Breast epithelium (tissue), 4 donors: ENCODE measurements around the gene BEND2. TPM values are rescaled to one million over a fixed set of nuclear protein-coding genes. Genes with fewer than 3 reads are reported as not detected.

Experiments
- DNase-seq, 2 donors: peaks; one replicate each; pipeline ENCODE4 v3.0.0-alpha.2; 2019; ENCODE audit warnings: low spot score in 2 of 2
- H3K27ac ChIP-seq, 2 donors: fragments of 200-600 bp; sonication (generic) in 1 of 2; one replicate each; pipeline ENCODE4 v1.5.1; 2016 to 2019; ENCODE audit warnings: mild to moderate bottlenecking in 1 of 2
- H3K27me3 ChIP-seq, 2 donors: fragments of 200-600 bp; sonication (generic) in 1 of 2; one replicate each; pipeline versions ENCODE4 v1.5.1 to v1.6.0; 2017 to 2019; ENCODE audit warnings: control low read depth in 1 of 2, mild to moderate bottlenecking in 1 of 2
- H3K36me3 ChIP-seq: fragments of 200-600 bp; one replicate; pipeline ENCODE4 v1.5.1; 2019
- H3K4me1 ChIP-seq, 2 donors: fragments of 200-600 bp; sonication (generic); one replicate each; pipeline ENCODE4 v1.5.1; 2016 to 2019; ENCODE audit warnings: control low read depth in 1 of 2
- H3K4me3 ChIP-seq, 3 donors: fragments of 200-600 bp; sonication (generic); 1 replicate in 2 of 3; 2 replicates in 1 of 3; pipeline ENCODE4 v1.5.1; 2016 to 2019; ENCODE audit warnings: mild to moderate bottlenecking in 3 of 3, moderate library complexity in 2 of 3
- H3K9me3 ChIP-seq, 2 donors: fragments of 200-600 bp; sonication (generic) in 1 of 2; one replicate each; pipeline ENCODE4 v1.5.1; 2016 to 2019; ENCODE audit warnings: control low read depth in 1 of 2
- POLR2A ChIP-seq: fragments of 450-650 bp; IDR thresholded peaks from one replicate; pipeline ENCODE4 v1.6.1; 2016; ENCODE audit warnings: antibody characterized with exemption, mild to moderate bottlenecking, moderate library complexity
- POLR2AphosphoS5 ChIP-seq, 3 donors: sonication (generic); formaldehyde crosslinking; IDR thresholded peaks; one replicate each; pipeline ENCODE4 v1.6.1; 2017; ENCODE audit warnings: antibody characterized with exemption in 3 of 3
- intact Hi-C: fragments of 100-400 bp; cut with DNase I; formaldehyde crosslinking; loops from one replicate; pipeline ENCODE4 v1.15.1; 2023; ENCODE audit warnings: low total_unique reads
- total RNA-seq, 3 donors: library from RNA; depleted of rRNA; stranded (reverse); fragments of >200 nt; gene quantifications; one replicate each; pipeline ENCODE4 v1.1.0, GENCODE V29; 2016
- TF ChIP-seq, protein P1 (sequence below), 3 donors: fragments of 450-650 bp; IDR thresholded peaks; one replicate each; pipeline ENCODE4 v1.5.1; 2016 to 2017; ENCODE audit warnings: antibody characterized with exemption in 3 of 3, mild to moderate bottlenecking in 3 of 3, moderate library complexity in 3 of 3

BEND2 gene
- total RNA-seq, 3 donors from 2014 or later = not detected

DNA sequence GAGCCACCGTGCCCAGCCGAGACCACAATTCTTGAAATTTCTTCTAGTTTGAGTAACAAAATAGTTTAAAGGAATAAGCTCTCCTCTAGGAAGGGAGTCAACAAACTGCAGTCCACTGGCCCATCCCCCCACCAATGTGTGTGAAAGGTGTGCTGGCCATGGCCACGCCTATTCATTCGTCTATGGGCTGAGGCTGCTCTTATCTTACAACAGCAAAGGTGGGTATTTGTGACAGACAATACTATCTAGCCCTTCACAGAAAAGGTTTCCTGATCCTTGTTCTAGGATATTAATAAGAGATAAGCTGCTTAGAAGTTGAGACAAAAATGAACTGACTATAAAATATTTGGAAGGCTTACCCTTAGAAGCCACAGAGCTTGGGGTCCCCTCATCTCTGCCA, 41.2 kb downstream of the BEND2 start:
- peaks cover 0 to 7% of the 10 kb centered on the region in 2 donors for H3K9me3 ChIP-seq
- H3K4me1 ChIP-seq = no peaks in the 10 kb centered on the region
- intact Hi-C loops = no loop called here
- H3K27ac ChIP-seq = no peak overlapping the region
- H3K27me3 ChIP-seq = peaks cover 0 to 11% of the 10 kb centered on the region in 2 donors
- no peak for DNase-seq
- TF ChIP-seq POLR2AphosphoS5 (IDR thresholded peaks at IDR 0.05) (no peak), POLR2A (no peak)
- TF ChIP-seq, protein P1, sequence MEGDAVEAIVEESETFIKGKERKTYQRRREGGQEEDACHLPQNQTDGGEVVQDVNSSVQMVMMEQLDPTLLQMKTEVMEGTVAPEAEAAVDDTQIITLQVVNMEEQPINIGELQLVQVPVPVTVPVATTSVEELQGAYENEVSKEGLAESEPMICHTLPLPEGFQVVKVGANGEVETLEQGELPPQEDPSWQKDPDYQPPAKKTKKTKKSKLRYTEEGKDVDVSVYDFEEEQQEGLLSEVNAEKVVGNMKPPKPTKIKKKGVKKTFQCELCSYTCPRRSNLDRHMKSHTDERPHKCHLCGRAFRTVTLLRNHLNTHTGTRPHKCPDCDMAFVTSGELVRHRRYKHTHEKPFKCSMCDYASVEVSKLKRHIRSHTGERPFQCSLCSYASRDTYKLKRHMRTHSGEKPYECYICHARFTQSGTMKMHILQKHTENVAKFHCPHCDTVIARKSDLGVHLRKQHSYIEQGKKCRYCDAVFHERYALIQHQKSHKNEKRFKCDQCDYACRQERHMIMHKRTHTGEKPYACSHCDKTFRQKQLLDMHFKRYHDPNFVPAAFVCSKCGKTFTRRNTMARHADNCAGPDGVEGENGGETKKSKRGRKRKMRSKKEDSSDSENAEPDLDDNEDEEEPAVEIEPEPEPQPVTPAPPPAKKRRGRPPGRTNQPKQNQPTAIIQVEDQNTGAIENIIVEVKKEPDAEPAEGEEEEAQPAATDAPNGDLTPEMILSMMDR (IDR thresholded peaks at IDR 0.05) = no peak
- H3K36me3 ChIP-seq = no peaks in the 10 kb centered on the region
- no peak overlapping the region for H3K4me3 ChIP-seq

DNA sequence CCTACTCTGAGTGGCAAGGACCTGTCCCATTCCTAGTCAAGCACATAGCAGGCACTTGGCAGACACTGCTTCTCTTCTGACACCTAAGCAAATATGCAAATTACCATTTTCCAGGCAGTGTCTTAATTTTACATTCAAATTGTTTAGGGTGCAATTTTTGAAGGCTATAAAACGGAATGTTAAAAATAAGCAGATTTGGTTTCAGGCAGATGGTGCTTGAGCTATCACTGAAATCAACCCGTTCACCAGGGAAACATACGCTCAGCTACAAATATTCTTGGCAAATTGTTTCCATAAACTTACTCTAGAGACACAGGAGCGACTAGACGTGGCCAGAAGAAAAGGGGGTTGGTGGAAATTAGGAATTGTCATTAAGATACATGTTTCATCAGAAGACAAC, 45.7 kb downstream of the BEND2 start:
- H3K9me3 ChIP-seq = peaks cover 0 to under 1% of the 10 kb centered on the region in 2 donors
- no peak overlapping the region for H3K27ac ChIP-seq
- no peak for DNase-seq
- TF ChIP-seq POLR2AphosphoS5 (IDR thresholded peaks at IDR 0.05) (no peak), POLR2A (no peak)
- TF ChIP-seq, protein P1 (IDR thresholded peaks at IDR 0.05) = no peak
- peaks cover 0 to 21% of the 10 kb centered on the region in 2 donors for H3K27me3 ChIP-seq
- no peaks in the 10 kb centered on the region for H3K36me3 ChIP-seq
- intact Hi-C loops = no loop called here
- no peaks in the 10 kb centered on the region for H3K4me1 ChIP-seq
- H3K4me3 ChIP-seq = no peak overlapping the region

DNA sequence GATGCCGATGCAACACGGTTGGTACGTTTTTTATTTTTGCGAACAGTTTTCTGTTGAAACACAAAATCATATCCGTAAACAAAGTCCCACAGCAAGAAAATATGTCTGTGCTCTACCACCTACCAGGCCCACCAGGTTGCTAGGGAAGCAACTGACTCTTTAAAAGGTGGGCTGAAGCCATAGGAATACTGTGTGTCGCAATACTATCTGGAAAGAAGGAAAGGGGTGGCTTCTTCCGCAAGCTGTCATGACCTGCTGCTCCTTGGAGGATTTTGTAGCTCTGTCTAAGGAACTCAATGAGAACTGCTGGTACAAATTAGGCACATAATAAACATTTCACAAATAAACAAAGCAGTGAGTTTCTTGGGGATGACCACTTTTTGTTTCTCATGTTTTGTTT, 46.5 kb downstream of the BEND2 start:
- no peak overlapping the region for H3K27ac ChIP-seq
- DNase-seq = no peak
- intact Hi-C loops = no loop called here
- H3K36me3 ChIP-seq = no peaks in the 10 kb centered on the region
- peaks cover 0 to 14% of the 10 kb centered on the region in 2 donors for H3K27me3 ChIP-seq
- no peaks in the 10 kb centered on the region for H3K9me3 ChIP-seq
- H3K4me1 ChIP-seq = no peaks in the 10 kb centered on the region
- TF ChIP-seq POLR2A = no peak
- TF ChIP-seq, protein P1 (IDR thresholded peaks at IDR 0.05) = no peak
- no peak for TF ChIP-seq POLR2AphosphoS5 (IDR thresholded peaks at IDR 0.05)
- H3K4me3 ChIP-seq = no peak overlapping the region

DNA sequence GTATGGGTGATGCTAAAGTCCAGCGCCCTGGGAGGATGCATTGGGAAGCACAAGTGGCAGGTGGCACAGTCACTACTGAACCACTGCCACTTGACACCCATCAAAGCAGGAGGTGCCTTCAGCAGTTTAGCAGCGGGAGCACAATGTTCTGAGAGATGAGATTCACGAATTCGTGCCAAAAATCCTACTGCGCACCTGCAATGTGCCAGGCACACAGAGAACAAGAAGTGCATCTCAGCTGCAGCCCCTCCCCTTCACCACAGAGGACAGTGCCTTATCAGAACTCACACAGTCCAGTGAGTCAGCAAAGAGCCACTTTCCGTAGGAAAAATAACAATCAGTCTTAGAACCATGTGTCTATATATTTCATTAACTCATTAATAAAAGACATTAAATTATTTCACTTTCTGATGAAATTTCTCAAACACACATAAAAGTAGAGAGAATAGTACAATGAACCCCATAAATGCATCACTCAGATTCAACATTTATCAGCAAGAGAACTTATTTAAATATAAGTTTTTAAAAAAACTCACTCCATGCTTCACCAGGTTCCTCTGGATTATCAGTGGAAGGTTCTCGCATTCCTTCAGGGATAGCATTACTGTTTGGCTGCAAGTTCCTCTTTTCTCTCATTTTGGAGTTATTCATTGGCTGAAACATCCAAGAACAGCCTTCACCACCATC, 47.0 kb downstream of the BEND2 start:
- no peaks in the 10 kb centered on the region for H3K9me3 ChIP-seq
- H3K36me3 ChIP-seq = no peaks in the 10 kb centered on the region
- H3K4me3 ChIP-seq = no peak overlapping the region
- DNase-seq = no peak
- H3K27ac ChIP-seq = no peak overlapping the region
- intact Hi-C loops = no loop called here
- TF ChIP-seq POLR2AphosphoS5 (IDR thresholded peaks at IDR 0.05) (no peak), POLR2A (no peak)
- TF ChIP-seq, protein P1 (IDR thresholded peaks at IDR 0.05) = no peak
- H3K4me1 ChIP-seq = no peaks in the 10 kb centered on the region
- H3K27me3 ChIP-seq = peaks cover 0 to 15% of the 10 kb centered on the region in 2 donors

DNA sequence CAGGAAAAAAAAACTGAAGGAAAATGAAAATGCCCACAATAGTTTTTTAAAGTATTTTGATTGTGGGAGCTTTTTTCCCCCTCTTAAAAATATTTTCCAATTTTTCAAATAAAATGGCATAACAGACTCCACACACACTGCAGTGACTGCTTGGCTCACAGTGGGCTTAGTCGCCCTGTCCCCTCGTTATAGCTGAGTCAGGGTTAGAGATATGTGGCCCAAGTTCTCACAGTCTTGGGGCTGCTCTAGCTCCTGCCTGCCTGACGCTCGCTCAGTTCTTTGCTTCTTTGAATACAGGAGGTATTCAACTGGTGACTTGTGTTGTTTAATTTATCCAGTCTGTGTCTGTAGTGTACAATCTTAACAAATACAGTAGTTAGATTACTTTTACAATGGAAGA, 47.7 kb downstream of the BEND2 start:
- intact Hi-C loops = no loop called here

More for the DNA sequence above, 47.7 kb downstream of the BEND2 start:
- H3K27me3 ChIP-seq = peaks cover 0 to 20% of the 10 kb centered on the region in 2 donors
- TF ChIP-seq, protein P1 (IDR thresholded peaks at IDR 0.05) = no peak
- no peak for TF ChIP-seq POLR2AphosphoS5 (IDR thresholded peaks at IDR 0.05)
- TF ChIP-seq POLR2A = no peak
- no peaks in the 10 kb centered on the region for H3K9me3 ChIP-seq
- no peak overlapping the region for H3K27ac ChIP-seq
- no peaks in the 10 kb centered on the region for H3K36me3 ChIP-seq
- no peaks in the 10 kb centered on the region for H3K4me1 ChIP-seq
- H3K4me3 ChIP-seq = no peak overlapping the region
- no peak for DNase-seq
